GM23338 (cell line): ENCODE data around the gene PRR12. TPM values are rescaled to one million over a fixed set of nuclear protein-coding genes. Genes with fewer than 3 reads are reported as not detected.
A peak's percentile ranks its signal among the peaks of the same experiment; 100 is the strongest.

Experiments
- ATAC-seq: fragments of 200-7000 bp; cut with Tn5 transposase; 3 replicates; pipeline ENCODE4 v1.9.1; 2020
- DNase-seq: peaks from one replicate; pipeline ENCODE4 v3.0.0-alpha.2; 2015; ENCODE audit warnings: low spot score
- H2AFZ ChIP-seq: fragments of 200-600 bp; sonication (generic); 2 replicates; pipeline ENCODE4 v1.8.0; 2016; ENCODE audit warnings: antibody characterized with exemption, mild to moderate bottlenecking, moderate library complexity
- H3F3A ChIP-seq: fragments of 200-600 bp; sonication (generic); replicated peaks from 2 replicates; pipeline ENCODE4 v1.8.0; 2017; ENCODE audit warnings: antibody characterized with exemption, mixed run types, low read depth
- H3K27ac ChIP-seq: fragments of 200-600 bp; sonication (generic); 2 replicates; pipeline ENCODE4 v1.6.1; 2016; ENCODE audit warnings: low read depth
- H3K27me3 ChIP-seq: fragments of 200-600 bp; sonication (generic); 2 replicates; pipeline ENCODE4 v1.8.0; 2016; ENCODE audit warnings: mild to moderate bottlenecking, mixed run types, moderate library complexity; ENCODE audit not compliant: insufficient read depth
- H3K36me3 ChIP-seq: fragments of 200-600 bp; sonication (generic); 2 replicates; pipeline ENCODE4 v1.8.0; 2016; ENCODE audit warnings: mild to moderate bottlenecking; ENCODE audit not compliant: insufficient read depth
- H3K4me1 ChIP-seq: fragments of 200-600 bp; sonication (generic); 2 replicates; pipeline ENCODE4 v1.8.0; 2016; ENCODE audit warnings: mild to moderate bottlenecking, moderate library complexity; ENCODE audit not compliant: insufficient read depth
- H3K4me2 ChIP-seq: fragments of 200-600 bp; sonication (generic); 2 replicates; pipeline ENCODE4 v1.7.1; 2017; ENCODE audit warnings: mixed run types
- H3K4me3 ChIP-seq: fragments of 200-600 bp; sonication (generic); 2 replicates; pipeline ENCODE4 v1.6.1; 2016; ENCODE audit warnings: mixed run types
- H3K79me2 ChIP-seq: fragments of 200-600 bp; sonication (generic); replicated peaks from 2 replicates; pipeline ENCODE4 v1.8.0; 2017; ENCODE audit warnings: mild to moderate bottlenecking; ENCODE audit not compliant: insufficient read depth
- H3K9me2 ChIP-seq: fragments of 200-600 bp; sonication (generic); 2 replicates; pipeline ENCODE4 v1.8.0; 2017; ENCODE audit not compliant: insufficient read depth
- H4K20me1 ChIP-seq: fragments of 200-600 bp; sonication (generic); replicated peaks from 2 replicates; pipeline ENCODE4 v1.8.0; 2017; ENCODE audit warnings: mild to moderate bottlenecking; ENCODE audit not compliant: insufficient read depth
- H3K27ac Mint-ChIP-seq: 2 replicates; pipeline ENCODE4 v1.8.0; 2020; ENCODE audit warnings: inconsistent platforms, mild to moderate bottlenecking, moderate library complexity, mixed read lengths
- H3K27me3 Mint-ChIP-seq: 3 replicates; pipeline ENCODE4 v1.8.0; 2022; ENCODE audit warnings: low read depth, mild to moderate bottlenecking, moderate library complexity, mixed read lengths, inconsistent platforms; ENCODE audit not compliant: insufficient read depth, poor library complexity
- H3K36me3 Mint-ChIP-seq: 3 replicates; pipeline ENCODE4 v1.8.0; 2021; ENCODE audit warnings: low read depth, mild to moderate bottlenecking, inconsistent platforms, moderate library complexity, mixed read lengths
- H3K4me1 Mint-ChIP-seq: 3 replicates; pipeline ENCODE4 v1.8.0; 2020; ENCODE audit warnings: mild to moderate bottlenecking, inconsistent platforms, mixed read lengths
- H3K4me3 Mint-ChIP-seq: 3 replicates; pipeline ENCODE4 v1.8.0; 2021; ENCODE audit warnings: moderate library complexity, mild to moderate bottlenecking, inconsistent platforms, mixed read lengths
- H3K9me3 Mint-ChIP-seq: 3 replicates; pipeline ENCODE4 v1.8.0; 2020; ENCODE audit warnings: moderate library complexity, mild to moderate bottlenecking, inconsistent platforms, mixed read lengths
- CREB1 ChIP-seq: fragments of 250-450 bp; sonication (Bioruptor Pico); IDR thresholded peaks from 2 replicates; pipeline ENCODE4 v1.5.0; 2020; ENCODE audit warnings: low read depth, mild to moderate bottlenecking, moderate library complexity
- CTCF ChIP-seq, 2 experiments: fragments of 200-600 bp in 1 of 2; sonication (generic) in 1 of 2; conservative IDR thresholded peaks; 2 replicates each; pipeline versions ENCODE4 v1.5.1 to v1.6.1; 2016 to 2017; ENCODE audit warnings: antibody characterized with exemption in 2 of 2, low read depth in 2 of 2, mild to moderate bottlenecking in 2 of 2, moderate library complexity in 1 of 2
- ETS1 ChIP-seq: IDR thresholded peaks from 2 replicates; pipeline ENCODE4 v1.6.1; 2016; ENCODE audit warnings: antibody characterized with exemption
- EZH2 ChIP-seq: fragments of 200-600 bp; sonication (generic); IDR thresholded peaks from one replicate; pipeline ENCODE4 v1.8.0; 2017; ENCODE audit warnings: antibody characterized with exemption, mild to moderate bottlenecking, low read depth; ENCODE audit not compliant: unreplicated experiment
- EZH2phosphoT487 ChIP-seq: fragments of 200-600 bp; sonication (generic); IDR thresholded peaks from one replicate; pipeline ENCODE4 v1.8.1; 2018; ENCODE audit warnings: antibody characterized with exemption; ENCODE audit not compliant: unreplicated experiment
- JUNB ChIP-seq: IDR thresholded peaks from one replicate; pipeline ENCODE4 v1.6.1; 2016; ENCODE audit warnings: antibody characterized with exemption; ENCODE audit not compliant: unreplicated experiment
- NANOG ChIP-seq: IDR thresholded peaks from 2 replicates; pipeline ENCODE4 v1.6.1; 2016; ENCODE audit warnings: antibody characterized with exemption, borderline replicate concordance
- POLR2AphosphoS5 ChIP-seq: IDR thresholded peaks from 2 replicates; pipeline ENCODE4 v1.6.1; 2016; ENCODE audit warnings: antibody characterized with exemption, low read depth
- REST ChIP-seq: IDR thresholded peaks from one replicate; pipeline ENCODE4 v1.6.1; 2018; ENCODE audit warnings: antibody characterized with exemption; ENCODE audit not compliant: unreplicated experiment
- STAT1 ChIP-seq: IDR thresholded peaks from one replicate; pipeline ENCODE4 v1.6.1; 2016; ENCODE audit warnings: antibody characterized with exemption; ENCODE audit not compliant: unreplicated experiment
- ZNF114 ChIP-seq: fragments of 250-450 bp; sonication (Bioruptor Pico); IDR thresholded peaks from 2 replicates; pipeline ENCODE4 v1.5.0; 2020; ENCODE audit warnings: mild to moderate bottlenecking, moderate library complexity
- ZNF462 ChIP-seq: fragments of 250-450 bp; sonication (Bioruptor Pico); IDR thresholded peaks from 2 replicates; pipeline ENCODE4 v1.5.0; 2020; ENCODE audit warnings: mild to moderate bottlenecking, moderate library complexity
- polyA plus RNA-seq: library from polyadenylated mRNA; unstranded; fragments of >200 nt; fragmentation: Nextera tagmentation; extraction: Ambion mirVana; gene quantifications from 2 replicates; pipeline ENCODE4 v1.2.1, GENCODE V29; 2016
- total RNA-seq: library from RNA; depleted of rRNA; stranded (reverse); fragments of >200 nt; shearing (Covaris generic); gene quantifications from 2 replicates; pipeline ENCODE4 v1.2.3, GENCODE V29; 2014

Gene PRR12
- total and polyA plus RNA-seq, 2 experiments from 2014 or later = 8.6 to 41.6 TPM

- TF ChIP-seq STAT1 (no peak), JUNB (no peak), ZNF114 (CRISPR knock-in tag) (no peak), NANOG (no peak), CTCF (conservative IDR thresholded peaks at IDR 0.05; ENCODE audit: low read depth in 2 of 2) (no peak), POLR2AphosphoS5 (no peak), REST (no peak), EZH2phosphoT487 (no peak), EZH2 (no peak)
These were observed 31.1 kb upstream of the PRR12 start (continued) for GRCh38 chr19:49559928-49560327.

- H3K4me3 Mint-ChIP-seq = no peak overlapping the region
- Histone ChIP-seq H3K27ac (peak overlapping the region; percentile 80; the same call in 1 of the 2 replicates), H3K79me2 (peaks cover 26% of the 10 kb centered on the region), H3K27me3 (no peaks in the 10 kb centered on the region), H3K9me2 (no peaks in the 10 kb centered on the region), H3K4me3 (no peak overlapping the region), H3K36me3 (no peaks in the 10 kb centered on the region; the same call in 1 of the 2 replicates), H3K4me2 (peak overlapping the region; percentile 12; the same call in 1 of the 2 replicates), H2AFZ (no peak overlapping the region), H4K20me1 (peaks cover 7% of the 10 kb centered on the region), H3K4me1 (peaks cover 16% of the 10 kb centered on the region; the same call in 1 of the 2 replicates), H3F3A (peaks cover 34% of the 10 kb centered on the region)
- H3K4me1 Mint-ChIP-seq = peaks cover 22% of the 10 kb centered on the region
- no peak for DNase-seq
- no peak for ATAC-seq
- H3K9me3 Mint-ChIP-seq = no peaks in the 10 kb centered on the region
- H3K27me3 Mint-ChIP-seq = peaks cover 17% of the 10 kb centered on the region
- H3K36me3 Mint-ChIP-seq = peaks cover 29% of the 10 kb centered on the region
- peak overlapping the region; percentile 91 for H3K27ac Mint-ChIP-seq
- TF ChIP-seq JUNB = no peak
- TF ChIP-seq POLR2AphosphoS5 = no peak
- no peak for TF ChIP-seq ZNF462 (CRISPR knock-in tag)
- no peak for TF ChIP-seq CREB1 (CRISPR knock-in tag)
- no peak for TF ChIP-seq ETS1
These were observed 30.6 kb upstream of the PRR12 start for GRCh38 chr19:49560358-49560900.
